ENCODE results near the gene EYS. TPM values are rescaled to one million over a fixed set of nuclear protein-coding genes. Genes with fewer than 3 reads are reported as not detected.

EYS gene
- total and polyA plus RNA-seq, 2 of the 13 experiments (the other 11 are each of a cell fraction or from before 2014, with no cell fraction given): 0.04 to 0.07 TPM

DNA sequence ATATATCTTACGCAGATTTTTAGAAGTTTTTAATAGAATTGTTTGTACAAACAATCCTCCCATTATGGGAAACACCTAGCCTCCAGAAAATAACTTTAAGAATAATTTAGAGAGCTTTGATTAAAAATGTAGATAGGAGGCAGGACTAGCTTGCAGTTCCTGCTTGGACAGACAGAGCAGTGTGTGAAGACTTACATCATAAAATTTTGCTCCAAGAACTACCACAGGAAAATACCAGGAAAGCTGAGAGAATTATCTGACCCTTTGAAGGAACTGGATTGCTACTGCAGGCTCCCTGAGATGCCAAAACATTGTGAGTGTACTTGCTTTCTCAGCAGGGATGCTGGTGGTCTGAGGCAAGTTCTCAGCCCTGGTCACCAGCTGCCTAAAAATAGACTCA is 64.2 kb downstream of the EYS start:
- H2AFZ ChIP-seq (ENCODE audit: low read length): no peak overlapping the region
- no peak overlapping the region for H3K9ac ChIP-seq (ENCODE audit: insufficient read depth, low read depth, low read length)
- H3K4me1 ChIP-seq (ENCODE audit: insufficient read depth, low read length): no peaks in the 10 kb centered on the region
- no peak overlapping the region for H3K4me3 ChIP-seq (replicated peaks in 1 of 3; ENCODE audit: insufficient read depth in 1 of 3, low read depth in 2 of 3, low read length in 3 of 3)
- H3K79me2 ChIP-seq (ENCODE audit: insufficient read depth, low read length): no peaks in the 10 kb centered on the region
- intact Hi-C loops (cut with micrococcal nuclease; ENCODE audit: unreplicated experiment): no loop called here
- no peaks in the 10 kb centered on the region for H3K36me3 ChIP-seq (replicated peaks in 1 of 2; ENCODE audit: control insufficient read depth in 1 of 2, insufficient read depth in 2 of 2, low read length in 2 of 2)
- no peak for FAIRE-seq
- no peak for DNase-seq (ENCODE audit: low spot score)
- no peaks in the 10 kb centered on the region for H3K9me3 ChIP-seq (ENCODE audit: low read length)
- ChIA-PET POLR2A (no interaction called here), CTCF (ENCODE audit: low intra/inter-chr PET ratio, low total read pairs) (no interaction called here)
- H3K27ac ChIP-seq (ENCODE audit: extremely low read length, insufficient read depth, low read length): no peak overlapping the region
- no peaks in the 10 kb centered on the region for H3K27me3 ChIP-seq (ENCODE audit: control insufficient read depth in 1 of 2, insufficient read depth in 2 of 2, low read length in 2 of 2)
- no peaks in the 10 kb centered on the region for H4K20me1 ChIP-seq (ENCODE audit: insufficient read depth, low read length)
- BruUV-seq (replicated peaks): no TSS peak
- in situ Hi-C loops (cut with HindIII; ENCODE audit: extremely low pct_ligation_motif_present, low pct_unique_long_range_greater_than_20kb): loop anchor here (25.0 kb wide), 2 partner anchors 620 to 845 kb away; no protein-coding TSS in a partner anchor
- no peak for ATAC-seq
- H3K4me2 ChIP-seq (ENCODE audit: low read depth, low read length): no peak overlapping the region
- 24% methylated on average over 1 of the region's 1 CpG for WGBS (ENCODE audit: low lambda C conversion rate)
- TF ChIP-seq POLR2A (IDR thresholded peaks at IDR 0.05; ENCODE audit: insufficient read depth in 1 of 2, low read depth in 2 of 2, low read length in 2 of 2) (no peak), ZNF781 (CRISPR knock-in tag; IDR thresholded peaks at IDR 0.05; ENCODE audit: borderline replicate concordance, not compliant biosample characterization) (no peak), ATAD3A (CRISPR knock-in tag; IDR thresholded peaks at IDR 0.05) (no peak), SOX5 (CRISPR knock-in tag; IDR thresholded peaks at IDR 0.05; ENCODE audit: borderline replicate concordance) (no peak), AGO2 (optimal IDR thresholded peaks at IDR 0.05; ENCODE audit: low read depth, low read length) (no peak), ZSCAN21 (CRISPR knock-in tag; IDR thresholded peaks at IDR 0.05; ENCODE audit: borderline replicate concordance) (no peak), RBFOX2 (IDR thresholded peaks at IDR 0.05; ENCODE audit: low read depth, low read length) (no peak), CBX5 (CRISPR knock-in tag; IDR thresholded peaks at IDR 0.05; ENCODE audit: borderline replicate concordance) (no peak), ZNF484 (CRISPR knock-in tag; IDR thresholded peaks at IDR 0.05; ENCODE audit: borderline replicate concordance, low read depth) (no peak), ZKSCAN1 (IDR thresholded peaks at IDR 0.05; ENCODE audit: low read length) (no peak), FLYWCH1 (CRISPR knock-in tag; IDR thresholded peaks at IDR 0.05) (no peak), THYN1 (CRISPR knock-in tag; IDR thresholded peaks at IDR 0.05; ENCODE audit: borderline replicate concordance, low read depth) (no peak), MIXL1 (CRISPR knock-in tag; IDR thresholded peaks at IDR 0.05) (no peak), SP1 (IDR thresholded peaks at IDR 0.05) (no peak), SP1 (CRISPR knock-in tag; IDR thresholded peaks at IDR 0.05) (no peak)
- TF ChIP-seq, protein P1, sequence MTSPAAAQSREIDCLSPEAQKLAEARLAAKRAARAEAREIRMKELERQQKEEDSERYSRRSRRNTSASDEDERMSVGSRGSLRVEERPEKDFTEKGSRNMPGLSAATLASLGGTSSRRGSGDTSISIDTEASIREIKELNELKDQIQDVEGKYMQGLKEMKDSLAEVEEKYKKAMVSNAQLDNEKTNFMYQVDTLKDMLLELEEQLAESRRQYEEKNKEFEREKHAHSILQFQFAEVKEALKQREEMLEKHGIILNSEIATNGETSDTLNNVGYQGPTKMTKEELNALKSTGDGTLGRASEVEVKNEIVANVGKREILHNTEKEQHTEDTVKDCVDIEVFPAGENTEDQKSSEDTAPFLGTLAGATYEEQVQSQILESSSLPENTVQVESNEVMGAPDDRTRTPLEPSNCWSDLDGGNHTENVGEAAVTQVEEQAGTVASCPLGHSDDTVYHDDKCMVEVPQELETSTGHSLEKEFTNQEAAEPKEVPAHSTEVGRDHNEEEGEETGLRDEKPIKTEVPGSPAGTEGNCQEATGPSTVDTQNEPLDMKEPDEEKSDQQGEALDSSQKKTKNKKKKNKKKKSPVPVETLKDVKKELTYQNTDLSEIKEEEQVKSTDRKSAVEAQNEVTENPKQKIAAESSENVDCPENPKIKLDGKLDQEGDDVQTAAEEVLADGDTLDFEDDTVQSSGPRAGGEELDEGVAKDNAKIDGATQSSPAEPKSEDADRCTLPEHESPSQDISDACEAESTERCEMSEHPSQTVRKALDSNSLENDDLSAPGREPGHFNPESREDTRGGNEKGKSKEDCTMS (CRISPR knock-in tag; conservative IDR thresholded peaks at IDR 0.05): no peak

Measured in HepG2 (cell line).